ENCODE data around the gene TNFRSF1B.
"Not testable (repeated sequence)": the region's sequence is repeated elsewhere in the genome, so short reads cannot be mapped to it uniquely, and the experiment has no call there.

Gene TNFRSF1B

GRCh38 chr1:12224092-12224491 is 57.3 kb downstream of the TNFRSF1B start:
- FAIRE-seq: not testable (repeated sequence)

GRCh38 chr1:12228979-12229378 is 62.2 kb downstream of the TNFRSF1B start:
- FAIRE-seq: no peak

- no peak for FAIRE-seq
These were observed 62.6 kb downstream of the TNFRSF1B start for GRCh38 chr1:12229386-12229834.

GRCh38 chr1:12229835-12230548 is 63.2 kb downstream of the TNFRSF1B start, which contains the start of gene VPS13D:
Gene VPS13D, plus strand, starts transcription at chr1:12230030. Its CDS starts 4,237 bp downstream, at chr1:12234267.
- no peak for FAIRE-seq

- FAIRE-seq: no peak
These were observed 63.9 kb downstream of the TNFRSF1B start for GRCh38 chr1:12230549-12231275.

- FAIRE-seq: no peak
These were observed 64.4 kb downstream of the TNFRSF1B start for GRCh38 chr1:12231276-12231595.

- no peak for FAIRE-seq
These were observed 65.4 kb downstream of the TNFRSF1B start for GRCh38 chr1:12232221-12232620.

- no peak for FAIRE-seq
These were observed 77.3 kb downstream of the TNFRSF1B start for GRCh38 chr1:12244078-12244477.

GRCh38 chr1:12244585-12244984 is 77.8 kb downstream of the TNFRSF1B start:
- no peak for FAIRE-seq

- FAIRE-seq: no peak
These were observed 78.3 kb downstream of the TNFRSF1B start for GRCh38 chr1:12245116-12245515.

- no peak for FAIRE-seq
These were observed 78.9 kb downstream of the TNFRSF1B start for GRCh38 chr1:12245733-12246132.

- no peak for FAIRE-seq
These were observed 79.8 kb downstream of the TNFRSF1B start for GRCh38 chr1:12246584-12246983.

- FAIRE-seq: no peak
These were observed 82.4 kb downstream of the TNFRSF1B start for GRCh38 chr1:12249181-12249580.

- no peak for FAIRE-seq
These were observed 83.0 kb downstream of the TNFRSF1B start for GRCh38 chr1:12249748-12250147.

GRCh38 chr1:12251442-12251841 is 84.7 kb downstream of the TNFRSF1B start:
- no peak for FAIRE-seq

- FAIRE-seq: no peak
These were observed 89.1 kb downstream of the TNFRSF1B start for GRCh38 chr1:12255913-12256312.

- FAIRE-seq: no peak
These were observed 91.5 kb downstream of the TNFRSF1B start for GRCh38 chr1:12258272-12258671.
